SK-N-SH (cell line): ENCODE measurements around the gene CCDC178.
"Not testable (repeated sequence)": the region's sequence is repeated elsewhere in the genome, so short reads cannot be mapped to it uniquely, and the experiment has no call there.

Experiments
- NFIC ChIP-seq: IDR thresholded peaks from 2 replicates; pipeline ENCODE4 v1.4.0; 2012; ENCODE audit warnings: borderline replicate concordance
- POLR2AphosphoS5 ChIP-seq: IDR thresholded peaks from 2 replicates; pipeline ENCODE4 v1.6.1; 2012; ENCODE audit warnings: low read depth, low read length
- SIN3A ChIP-seq: IDR thresholded peaks from 2 replicates; pipeline ENCODE4 v1.6.1; 2012; ENCODE audit warnings: low read depth, mild to moderate bottlenecking, low read length, moderate library complexity, borderline replicate concordance
- TAF1 ChIP-seq: IDR thresholded peaks from 2 replicates; pipeline ENCODE4 v1.6.1; 2012; ENCODE audit warnings: low read depth, mild to moderate bottlenecking, low read length, moderate library complexity, borderline replicate concordance
- TF ChIP-seq, protein P1 (sequence below): fragments of 150-350 bp; IDR thresholded peaks from 2 replicates; pipeline ENCODE4 v1.6.1; 2017; ENCODE audit warnings: antibody characterized with exemption, low read length, low read depth, borderline replicate concordance
- TF ChIP-seq, protein P2 (sequence below): IDR thresholded peaks from 2 replicates; pipeline ENCODE4 v1.6.1; 2012; ENCODE audit warnings: mild to moderate bottlenecking, low read depth, low read length, moderate library complexity
- TF ChIP-seq, protein P3 (sequence below): fragments of 200-600 bp; sonication (generic); IDR thresholded peaks from 2 replicates; pipeline ENCODE4 v1.6.1; 2017; ENCODE audit warnings: antibody characterized with exemption, mild to moderate bottlenecking, moderate library complexity

DNA sequence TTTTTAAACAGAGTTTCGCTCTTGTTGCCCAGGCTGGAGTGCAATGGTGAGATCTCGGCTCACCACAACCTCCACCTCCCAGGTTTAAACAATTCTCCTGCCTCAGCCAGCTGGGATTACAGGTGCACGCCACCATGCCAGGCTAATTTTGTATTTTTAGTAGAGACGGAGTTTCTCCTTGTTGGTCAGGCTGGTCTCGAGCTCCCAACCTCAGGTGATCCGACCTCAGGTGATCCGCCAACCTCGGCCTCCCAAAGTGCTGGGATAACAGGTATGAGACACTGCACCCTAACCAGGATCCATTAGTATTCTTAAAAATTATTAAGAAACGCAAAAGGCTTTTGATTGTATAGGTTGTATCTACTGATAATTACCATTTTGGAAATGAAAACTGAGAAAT lies 276.4 kb downstream of the CCDC178 start:
- TF ChIP-seq, protein P1, sequence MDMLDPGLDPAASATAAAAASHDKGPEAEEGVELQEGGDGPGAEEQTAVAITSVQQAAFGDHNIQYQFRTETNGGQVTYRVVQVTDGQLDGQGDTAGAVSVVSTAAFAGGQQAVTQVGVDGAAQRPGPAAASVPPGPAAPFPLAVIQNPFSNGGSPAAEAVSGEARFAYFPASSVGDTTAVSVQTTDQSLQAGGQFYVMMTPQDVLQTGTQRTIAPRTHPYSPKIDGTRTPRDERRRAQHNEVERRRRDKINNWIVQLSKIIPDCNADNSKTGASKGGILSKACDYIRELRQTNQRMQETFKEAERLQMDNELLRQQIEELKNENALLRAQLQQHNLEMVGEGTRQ = not testable (repeated sequence)
- TF ChIP-seq TAF1, NFIC, POLR2AphosphoS5, SIN3A: not testable (repeated sequence)
- TF ChIP-seq, protein P2, sequence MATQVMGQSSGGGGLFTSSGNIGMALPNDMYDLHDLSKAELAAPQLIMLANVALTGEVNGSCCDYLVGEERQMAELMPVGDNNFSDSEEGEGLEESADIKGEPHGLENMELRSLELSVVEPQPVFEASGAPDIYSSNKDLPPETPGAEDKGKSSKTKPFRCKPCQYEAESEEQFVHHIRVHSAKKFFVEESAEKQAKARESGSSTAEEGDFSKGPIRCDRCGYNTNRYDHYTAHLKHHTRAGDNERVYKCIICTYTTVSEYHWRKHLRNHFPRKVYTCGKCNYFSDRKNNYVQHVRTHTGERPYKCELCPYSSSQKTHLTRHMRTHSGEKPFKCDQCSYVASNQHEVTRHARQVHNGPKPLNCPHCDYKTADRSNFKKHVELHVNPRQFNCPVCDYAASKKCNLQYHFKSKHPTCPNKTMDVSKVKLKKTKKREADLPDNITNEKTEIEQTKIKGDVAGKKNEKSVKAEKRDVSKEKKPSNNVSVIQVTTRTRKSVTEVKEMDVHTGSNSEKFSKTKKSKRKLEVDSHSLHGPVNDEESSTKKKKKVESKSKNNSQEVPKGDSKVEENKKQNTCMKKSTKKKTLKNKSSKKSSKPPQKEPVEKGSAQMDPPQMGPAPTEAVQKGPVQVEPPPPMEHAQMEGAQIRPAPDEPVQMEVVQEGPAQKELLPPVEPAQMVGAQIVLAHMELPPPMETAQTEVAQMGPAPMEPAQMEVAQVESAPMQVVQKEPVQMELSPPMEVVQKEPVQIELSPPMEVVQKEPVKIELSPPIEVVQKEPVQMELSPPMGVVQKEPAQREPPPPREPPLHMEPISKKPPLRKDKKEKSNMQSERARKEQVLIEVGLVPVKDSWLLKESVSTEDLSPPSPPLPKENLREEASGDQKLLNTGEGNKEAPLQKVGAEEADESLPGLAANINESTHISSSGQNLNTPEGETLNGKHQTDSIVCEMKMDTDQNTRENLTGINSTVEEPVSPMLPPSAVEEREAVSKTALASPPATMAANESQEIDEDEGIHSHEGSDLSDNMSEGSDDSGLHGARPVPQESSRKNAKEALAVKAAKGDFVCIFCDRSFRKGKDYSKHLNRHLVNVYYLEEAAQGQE = not testable (repeated sequence)
- TF ChIP-seq, protein P3, sequence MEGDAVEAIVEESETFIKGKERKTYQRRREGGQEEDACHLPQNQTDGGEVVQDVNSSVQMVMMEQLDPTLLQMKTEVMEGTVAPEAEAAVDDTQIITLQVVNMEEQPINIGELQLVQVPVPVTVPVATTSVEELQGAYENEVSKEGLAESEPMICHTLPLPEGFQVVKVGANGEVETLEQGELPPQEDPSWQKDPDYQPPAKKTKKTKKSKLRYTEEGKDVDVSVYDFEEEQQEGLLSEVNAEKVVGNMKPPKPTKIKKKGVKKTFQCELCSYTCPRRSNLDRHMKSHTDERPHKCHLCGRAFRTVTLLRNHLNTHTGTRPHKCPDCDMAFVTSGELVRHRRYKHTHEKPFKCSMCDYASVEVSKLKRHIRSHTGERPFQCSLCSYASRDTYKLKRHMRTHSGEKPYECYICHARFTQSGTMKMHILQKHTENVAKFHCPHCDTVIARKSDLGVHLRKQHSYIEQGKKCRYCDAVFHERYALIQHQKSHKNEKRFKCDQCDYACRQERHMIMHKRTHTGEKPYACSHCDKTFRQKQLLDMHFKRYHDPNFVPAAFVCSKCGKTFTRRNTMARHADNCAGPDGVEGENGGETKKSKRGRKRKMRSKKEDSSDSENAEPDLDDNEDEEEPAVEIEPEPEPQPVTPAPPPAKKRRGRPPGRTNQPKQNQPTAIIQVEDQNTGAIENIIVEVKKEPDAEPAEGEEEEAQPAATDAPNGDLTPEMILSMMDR = not testable (repeated sequence)
